ENCODE data around the gene TENM3. TPM values are rescaled to one million over a fixed set of nuclear protein-coding genes. Genes with fewer than 3 reads are reported as not detected.

The TENM3 gene
- total RNA-seq, 1 donor, result 24.2 TPM

DNA sequence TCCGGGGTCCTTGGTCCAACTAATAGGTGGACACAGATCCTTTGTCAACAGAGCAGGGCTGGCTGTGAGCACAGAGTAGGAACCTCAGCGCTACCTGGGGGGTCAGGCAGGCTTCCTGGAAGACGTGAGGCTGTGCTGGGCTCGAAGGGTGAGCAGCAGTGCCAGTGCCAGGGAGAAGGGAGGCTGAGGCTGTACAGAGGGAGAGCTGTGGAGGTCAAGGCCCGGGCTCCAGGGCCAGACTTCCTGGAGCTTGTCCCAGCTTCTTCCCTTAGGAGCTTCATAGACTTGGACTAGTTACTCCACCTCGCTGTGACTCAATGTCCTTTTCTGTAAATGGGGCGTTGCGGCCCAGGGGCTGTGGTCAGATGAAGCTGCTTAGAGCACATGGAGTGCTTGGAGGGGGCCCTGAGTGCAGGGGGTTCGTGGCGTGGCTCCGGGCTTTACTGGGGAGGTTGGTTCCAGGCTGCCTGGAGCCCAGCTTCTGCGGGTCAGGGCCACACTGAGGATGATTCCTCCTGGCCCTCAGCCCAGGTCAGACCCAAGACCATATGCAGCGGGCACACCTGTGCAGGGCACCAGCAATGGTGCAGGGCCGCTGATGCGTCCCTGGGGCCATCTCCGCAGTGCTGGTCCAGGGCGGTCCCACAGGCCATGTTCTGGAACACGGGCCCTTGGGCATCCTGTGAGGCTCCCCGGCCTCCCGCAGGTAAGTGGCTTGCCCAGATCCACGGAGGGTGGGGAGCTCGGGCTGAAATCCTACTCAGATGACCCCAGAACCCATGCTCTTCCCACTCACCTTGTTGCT, 575.9 kb downstream of the TENM3 start:
- TF ChIP-seq, protein P1, sequence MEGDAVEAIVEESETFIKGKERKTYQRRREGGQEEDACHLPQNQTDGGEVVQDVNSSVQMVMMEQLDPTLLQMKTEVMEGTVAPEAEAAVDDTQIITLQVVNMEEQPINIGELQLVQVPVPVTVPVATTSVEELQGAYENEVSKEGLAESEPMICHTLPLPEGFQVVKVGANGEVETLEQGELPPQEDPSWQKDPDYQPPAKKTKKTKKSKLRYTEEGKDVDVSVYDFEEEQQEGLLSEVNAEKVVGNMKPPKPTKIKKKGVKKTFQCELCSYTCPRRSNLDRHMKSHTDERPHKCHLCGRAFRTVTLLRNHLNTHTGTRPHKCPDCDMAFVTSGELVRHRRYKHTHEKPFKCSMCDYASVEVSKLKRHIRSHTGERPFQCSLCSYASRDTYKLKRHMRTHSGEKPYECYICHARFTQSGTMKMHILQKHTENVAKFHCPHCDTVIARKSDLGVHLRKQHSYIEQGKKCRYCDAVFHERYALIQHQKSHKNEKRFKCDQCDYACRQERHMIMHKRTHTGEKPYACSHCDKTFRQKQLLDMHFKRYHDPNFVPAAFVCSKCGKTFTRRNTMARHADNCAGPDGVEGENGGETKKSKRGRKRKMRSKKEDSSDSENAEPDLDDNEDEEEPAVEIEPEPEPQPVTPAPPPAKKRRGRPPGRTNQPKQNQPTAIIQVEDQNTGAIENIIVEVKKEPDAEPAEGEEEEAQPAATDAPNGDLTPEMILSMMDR (IDR thresholded peaks at IDR 0.05; ENCODE audit: insufficient read depth, low read depth, low read length), result no peak
- no peak overlapping the region for H3K4me3 ChIP-seq (ENCODE audit: low read depth, low read length)
- DNase-seq (ENCODE audit: low read depth), result no peak

DNA sequence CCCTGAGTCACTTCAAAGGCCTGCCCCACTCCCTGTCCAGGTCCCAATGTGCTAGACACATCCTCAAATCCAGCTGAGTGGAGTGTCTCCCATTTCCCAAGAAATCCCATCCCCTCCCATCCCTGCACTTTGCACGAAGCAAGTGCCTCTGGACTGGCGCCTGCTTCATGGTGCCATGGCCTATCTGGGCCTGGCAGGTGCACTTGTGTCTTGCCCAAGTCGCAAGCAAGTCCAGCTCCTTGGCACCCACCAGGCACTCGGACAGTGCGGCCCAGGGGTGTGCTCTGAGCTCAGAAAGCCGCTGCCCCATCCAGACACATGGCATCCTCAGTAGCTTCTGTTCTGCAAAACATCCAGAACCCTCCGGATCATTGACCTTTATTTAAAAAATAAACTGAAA, 576.5 kb downstream of the TENM3 start:
- TF ChIP-seq, protein P1 (IDR thresholded peaks at IDR 0.05; ENCODE audit: insufficient read depth, low read depth, low read length), result no peak
- no peak for DNase-seq (ENCODE audit: low read depth)
- H3K4me3 ChIP-seq (ENCODE audit: low read depth, low read length), result no peak overlapping the region

DNA sequence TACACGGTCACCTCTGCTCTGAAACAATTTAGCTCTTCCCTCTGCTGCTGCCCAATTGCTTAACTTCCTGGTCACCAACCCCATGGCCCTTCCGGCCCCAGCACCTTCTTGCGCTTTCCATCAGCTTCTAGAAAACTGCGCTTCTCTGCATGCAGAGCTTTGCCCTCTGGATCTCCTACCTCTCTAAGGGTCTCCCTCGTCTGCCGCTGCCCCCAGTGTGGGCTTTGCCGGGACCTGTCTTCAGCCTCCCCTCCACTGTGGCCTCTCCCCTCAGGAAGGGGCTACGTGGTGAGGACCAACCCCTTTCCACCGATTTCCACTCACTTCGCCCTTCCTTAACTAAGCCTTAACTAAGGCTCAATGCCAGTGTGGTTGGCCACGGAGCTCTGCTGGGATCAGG, 579.4 kb downstream of the TENM3 start:
- TF ChIP-seq, protein P1 (IDR thresholded peaks at IDR 0.05; ENCODE audit: insufficient read depth, low read depth, low read length), result no peak
- DNase-seq (ENCODE audit: low read depth), result no peak
- no peak overlapping the region for H3K4me3 ChIP-seq (ENCODE audit: low read depth, low read length)

DNA sequence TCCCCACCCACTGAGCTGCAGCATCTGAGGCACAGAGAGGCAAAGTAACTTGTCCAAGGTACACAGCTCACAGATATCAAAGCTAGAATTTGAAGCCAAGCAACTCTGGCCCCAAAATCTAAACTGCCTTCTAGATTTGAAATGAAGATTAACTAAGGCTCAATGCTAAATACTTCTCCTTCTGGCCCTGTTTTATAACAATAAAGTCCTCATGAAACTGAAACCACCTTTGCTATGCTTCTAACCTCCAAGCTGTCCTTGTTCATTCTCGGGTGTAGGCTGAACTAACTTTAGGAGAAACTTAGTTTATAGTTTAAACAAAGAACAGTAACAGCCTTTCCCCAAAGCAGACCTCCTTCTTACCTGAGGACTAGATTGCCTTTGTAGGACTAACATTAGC, 580.4 kb downstream of the TENM3 start:
- no peak for DNase-seq (ENCODE audit: low read depth)
- TF ChIP-seq, protein P1 (IDR thresholded peaks at IDR 0.05; ENCODE audit: insufficient read depth, low read depth, low read length), result no peak
- no peak overlapping the region for H3K4me3 ChIP-seq (ENCODE audit: low read depth, low read length)

DNA sequence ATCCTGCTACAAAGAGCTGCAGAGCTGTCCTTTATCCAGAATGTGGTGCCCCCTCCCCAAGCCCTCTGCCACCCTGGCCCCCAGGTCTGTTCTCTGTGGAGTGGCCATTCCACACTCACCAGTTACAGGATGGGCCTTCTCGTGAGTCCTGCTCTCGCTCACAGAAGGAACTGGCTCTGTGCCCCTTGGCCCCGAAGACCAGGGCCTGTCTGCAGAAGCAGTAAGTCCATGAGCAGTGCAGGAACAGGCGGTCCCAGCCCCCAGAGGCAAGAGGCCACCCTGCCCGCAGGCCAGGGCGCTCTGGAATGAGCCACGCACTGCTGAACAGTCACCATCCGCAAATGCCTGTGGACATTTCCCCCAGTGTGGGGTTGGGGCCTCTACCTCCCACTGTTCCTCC, 581.8 kb downstream of the TENM3 start:
- H3K4me3 ChIP-seq (ENCODE audit: low read depth, low read length), result no peak overlapping the region
- TF ChIP-seq, protein P1 (IDR thresholded peaks at IDR 0.05; ENCODE audit: insufficient read depth, low read depth, low read length), result no peak
- no peak for DNase-seq (ENCODE audit: low read depth)

DNA sequence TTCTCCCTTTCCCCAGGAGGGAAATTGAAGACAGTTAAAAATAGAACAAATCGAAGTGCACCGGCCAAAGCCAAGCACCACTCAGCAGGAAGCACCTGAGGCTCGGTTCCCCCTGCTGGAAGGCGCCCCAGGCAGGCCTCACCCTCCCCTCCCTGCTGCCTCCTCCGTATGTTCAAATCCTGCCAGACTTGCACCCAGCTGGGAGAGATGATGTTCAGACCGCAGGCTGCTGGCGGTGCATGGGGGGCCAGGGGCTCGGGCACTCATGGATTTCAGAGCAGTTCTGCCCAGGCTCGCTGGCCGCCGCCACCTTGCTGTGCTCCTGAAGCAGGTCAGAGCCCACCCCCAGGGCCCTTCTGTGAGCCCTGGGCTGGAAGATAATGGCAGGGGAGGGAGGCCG, 582.6 kb downstream of the TENM3 start:
- TF ChIP-seq, protein P1 (IDR thresholded peaks at IDR 0.05; ENCODE audit: insufficient read depth, low read depth, low read length), result no peak

DNA sequence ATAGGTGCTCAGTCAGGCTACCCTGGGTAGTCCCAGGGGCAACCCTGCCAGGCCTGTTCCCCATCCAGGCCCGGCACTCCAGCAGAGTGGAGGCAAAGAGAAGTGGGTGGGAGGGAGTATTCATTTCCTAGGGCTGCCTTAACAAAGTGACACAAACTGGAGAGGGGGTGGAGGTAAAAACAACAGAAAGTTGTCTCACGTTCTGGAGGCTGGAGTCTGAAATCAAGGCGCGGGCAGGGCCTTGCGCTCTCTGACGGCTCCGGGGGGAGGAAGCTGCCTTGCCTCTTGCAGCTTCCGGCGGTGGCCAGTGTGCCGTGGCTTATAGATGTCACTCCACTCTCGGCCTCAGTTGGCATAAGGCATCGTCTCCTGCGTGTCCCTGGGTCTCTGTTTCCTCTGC, 583.2 kb downstream of the TENM3 start:
- TF ChIP-seq, protein P1 (IDR thresholded peaks at IDR 0.05; ENCODE audit: insufficient read depth, low read depth, low read length), result no peak
- H3K4me3 ChIP-seq (ENCODE audit: low read depth, low read length), result no peak overlapping the region
- no peak for DNase-seq (ENCODE audit: low read depth)

More for the DNA sequence above, 582.6 kb downstream of the TENM3 start:
- no peak overlapping the region for H3K4me3 ChIP-seq (ENCODE audit: low read depth, low read length)
- DNase-seq (ENCODE audit: low read depth), result no peak
